RPMI7951 (cell line): ENCODE data around the gene CNNM3. TPM values are rescaled to one million over a fixed set of nuclear protein-coding genes. Genes with fewer than 3 reads are reported as not detected.
A peak's percentile ranks its signal among the peaks of the same experiment; 100 is the strongest.
"Not testable (repeated sequence)": the region's sequence is repeated elsewhere in the genome, so short reads cannot be mapped to it uniquely, and the experiment has no call there.

ENCODE experiments used
- DNase-seq: peaks from one replicate; pipeline ENCODE4 v3.0.0-alpha.2; 2012; ENCODE audit warnings: low read depth
- total RNA-seq: library from RNA; depleted of rRNA; stranded (reverse); fragments of >200 nt; shearing (Covaris generic); gene quantifications from 2 replicates; pipeline ENCODE4 v1.2.3, GENCODE V29; 2014; rRNA removed

The CNNM3 gene
- total RNA-seq, result 3.6 and 4.8 TPM in 2 replicates

GRCh38 chr2:96816127-96816835, at the start of gene CNNM3:
Gene CNNM3 (plus strand): TSS chr2:96816268. CDS start chr2:96816278, 10 bp downstream.
- peak; percentile 91 for DNase-seq

GRCh38 chr2:96767135-96767871, 48.8 kb upstream of the CNNM3 start:
- DNase-seq, result no peak

- DNase-seq, result no peak
These were observed 47.9 kb upstream of the CNNM3 start for GRCh38 chr2:96768083-96768561.

- DNase-seq, result no peak
These were observed 46.3 kb upstream of the CNNM3 start for GRCh38 chr2:96769814-96770213.

- DNase-seq, result no peak
These were observed 45.4 kb upstream of the CNNM3 start for GRCh38 chr2:96770442-96771202.

- no peak for DNase-seq
These were observed 44.1 kb upstream of the CNNM3 start for GRCh38 chr2:96771796-96772618.

GRCh38 chr2:96772903-96773671, 43.0 kb upstream of the CNNM3 start:
- DNase-seq, result no peak

- no peak for DNase-seq
These were observed 42.1 kb upstream of the CNNM3 start for GRCh38 chr2:96773922-96774321.

GRCh38 chr2:96775160-96775559, 40.9 kb upstream of the CNNM3 start:
- DNase-seq, result no peak

GRCh38 chr2:96783388-96783787, 32.7 kb upstream of the CNNM3 start:
- DNase-seq, result no peak

- DNase-seq, result no peak
These were observed 28.7 kb upstream of the CNNM3 start for GRCh38 chr2:96787411-96787810.

- DNase-seq, result peak; percentile 73
These were observed 27.4 kb upstream of the CNNM3 start for GRCh38 chr2:96788442-96789244.

GRCh38 chr2:96789245-96789617, 26.8 kb upstream of the CNNM3 start:
- no peak for DNase-seq

- no peak for DNase-seq
These were observed 23.0 kb upstream of the CNNM3 start for GRCh38 chr2:96792772-96793749.

GRCh38 chr2:96795076-96795475, 21.0 kb upstream of the CNNM3 start:
- no peak for DNase-seq

- not testable (repeated sequence) for DNase-seq
These were observed 19.6 kb upstream of the CNNM3 start for GRCh38 chr2:96796497-96796896.

GRCh38 chr2:96797066-96797625, 18.9 kb upstream of the CNNM3 start:
- DNase-seq, result no peak
